ENCODE measurements around the gene PPP2R2C.

DNA sequence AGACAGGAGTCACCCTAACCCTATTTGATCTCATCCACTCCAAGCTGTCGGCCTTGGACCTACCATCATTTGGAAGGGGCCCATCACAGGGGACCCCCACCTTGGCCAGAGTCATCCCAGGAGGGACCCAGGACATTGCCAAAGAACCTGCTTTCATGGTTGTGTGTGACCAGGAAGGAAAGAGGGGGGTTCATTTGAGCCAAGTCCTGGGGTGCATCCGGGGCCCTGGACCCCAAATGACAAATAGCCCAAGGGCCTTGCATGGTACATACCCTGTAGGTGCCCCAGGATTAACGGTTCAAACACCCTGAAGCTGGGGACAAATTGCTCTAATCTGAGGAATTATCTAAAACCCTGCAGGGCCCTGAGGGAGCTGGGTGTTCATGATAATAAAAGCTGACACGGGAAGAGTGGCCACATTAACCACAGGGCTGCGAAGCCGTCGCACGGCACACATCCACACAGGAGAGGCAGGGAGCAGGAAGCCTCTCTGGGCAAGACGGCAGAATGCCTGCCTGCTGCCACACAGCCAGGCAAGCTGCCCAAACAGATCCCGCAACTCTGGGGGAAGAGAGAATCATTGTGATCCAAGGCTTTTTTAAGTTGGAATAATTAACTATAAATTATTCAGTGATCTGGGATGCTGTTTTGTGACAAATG, 28.2 kb upstream of the PPP2R2C start:
- TF ChIP-seq POLR2A (IDR thresholded peaks at IDR 0.05), result no peak
- TF ChIP-seq, protein P1, sequence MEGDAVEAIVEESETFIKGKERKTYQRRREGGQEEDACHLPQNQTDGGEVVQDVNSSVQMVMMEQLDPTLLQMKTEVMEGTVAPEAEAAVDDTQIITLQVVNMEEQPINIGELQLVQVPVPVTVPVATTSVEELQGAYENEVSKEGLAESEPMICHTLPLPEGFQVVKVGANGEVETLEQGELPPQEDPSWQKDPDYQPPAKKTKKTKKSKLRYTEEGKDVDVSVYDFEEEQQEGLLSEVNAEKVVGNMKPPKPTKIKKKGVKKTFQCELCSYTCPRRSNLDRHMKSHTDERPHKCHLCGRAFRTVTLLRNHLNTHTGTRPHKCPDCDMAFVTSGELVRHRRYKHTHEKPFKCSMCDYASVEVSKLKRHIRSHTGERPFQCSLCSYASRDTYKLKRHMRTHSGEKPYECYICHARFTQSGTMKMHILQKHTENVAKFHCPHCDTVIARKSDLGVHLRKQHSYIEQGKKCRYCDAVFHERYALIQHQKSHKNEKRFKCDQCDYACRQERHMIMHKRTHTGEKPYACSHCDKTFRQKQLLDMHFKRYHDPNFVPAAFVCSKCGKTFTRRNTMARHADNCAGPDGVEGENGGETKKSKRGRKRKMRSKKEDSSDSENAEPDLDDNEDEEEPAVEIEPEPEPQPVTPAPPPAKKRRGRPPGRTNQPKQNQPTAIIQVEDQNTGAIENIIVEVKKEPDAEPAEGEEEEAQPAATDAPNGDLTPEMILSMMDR (IDR thresholded peaks at IDR 0.05), result no peak

Data from right lobe of liver (tissue), 4 donors.